ENCODE data around the gene TXLNA.

TXLNA gene

DNA sequence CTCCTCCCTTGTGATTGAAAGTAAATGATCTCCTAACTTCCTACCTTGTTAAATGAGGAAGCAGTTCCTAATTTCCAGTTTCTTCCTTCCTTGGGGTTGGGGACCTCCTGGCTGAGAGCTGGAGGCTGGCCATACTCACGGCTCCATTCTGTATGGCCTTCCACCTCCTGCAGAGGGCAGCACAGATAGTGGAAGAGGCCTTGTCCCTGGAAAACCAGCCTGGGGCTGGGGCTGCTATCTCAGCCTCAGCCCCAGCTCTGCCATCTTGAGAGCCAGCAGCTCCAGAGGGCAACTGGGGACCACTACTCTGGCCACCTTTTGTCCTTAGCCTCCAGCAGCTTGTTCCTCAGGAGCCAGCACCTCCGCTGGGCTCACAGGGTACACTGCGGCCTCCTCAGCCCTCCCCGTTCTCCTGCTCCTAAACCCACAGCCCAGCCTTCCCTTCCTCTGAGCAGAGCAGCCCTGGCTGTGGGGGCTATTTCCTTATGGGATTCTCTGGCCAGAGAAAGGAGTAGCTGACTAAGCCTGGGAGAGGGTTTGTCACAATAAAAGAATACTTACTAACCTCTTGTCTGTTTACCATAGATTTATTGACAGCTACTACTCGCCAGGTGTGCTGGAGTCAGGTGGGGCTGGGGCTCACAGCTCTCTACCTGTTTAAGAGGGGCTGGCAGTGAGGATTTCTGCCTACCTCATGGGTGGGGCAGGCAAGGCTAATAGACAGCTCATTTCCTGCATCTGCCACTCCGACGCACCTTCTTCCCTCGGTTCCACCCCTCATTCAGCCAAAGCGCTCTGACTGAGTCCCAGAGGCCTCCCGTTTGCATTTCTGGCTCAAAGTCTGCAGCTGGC lies 36.4 kb downstream of the TXLNA start:
- TF ChIP-seq, protein P1, sequence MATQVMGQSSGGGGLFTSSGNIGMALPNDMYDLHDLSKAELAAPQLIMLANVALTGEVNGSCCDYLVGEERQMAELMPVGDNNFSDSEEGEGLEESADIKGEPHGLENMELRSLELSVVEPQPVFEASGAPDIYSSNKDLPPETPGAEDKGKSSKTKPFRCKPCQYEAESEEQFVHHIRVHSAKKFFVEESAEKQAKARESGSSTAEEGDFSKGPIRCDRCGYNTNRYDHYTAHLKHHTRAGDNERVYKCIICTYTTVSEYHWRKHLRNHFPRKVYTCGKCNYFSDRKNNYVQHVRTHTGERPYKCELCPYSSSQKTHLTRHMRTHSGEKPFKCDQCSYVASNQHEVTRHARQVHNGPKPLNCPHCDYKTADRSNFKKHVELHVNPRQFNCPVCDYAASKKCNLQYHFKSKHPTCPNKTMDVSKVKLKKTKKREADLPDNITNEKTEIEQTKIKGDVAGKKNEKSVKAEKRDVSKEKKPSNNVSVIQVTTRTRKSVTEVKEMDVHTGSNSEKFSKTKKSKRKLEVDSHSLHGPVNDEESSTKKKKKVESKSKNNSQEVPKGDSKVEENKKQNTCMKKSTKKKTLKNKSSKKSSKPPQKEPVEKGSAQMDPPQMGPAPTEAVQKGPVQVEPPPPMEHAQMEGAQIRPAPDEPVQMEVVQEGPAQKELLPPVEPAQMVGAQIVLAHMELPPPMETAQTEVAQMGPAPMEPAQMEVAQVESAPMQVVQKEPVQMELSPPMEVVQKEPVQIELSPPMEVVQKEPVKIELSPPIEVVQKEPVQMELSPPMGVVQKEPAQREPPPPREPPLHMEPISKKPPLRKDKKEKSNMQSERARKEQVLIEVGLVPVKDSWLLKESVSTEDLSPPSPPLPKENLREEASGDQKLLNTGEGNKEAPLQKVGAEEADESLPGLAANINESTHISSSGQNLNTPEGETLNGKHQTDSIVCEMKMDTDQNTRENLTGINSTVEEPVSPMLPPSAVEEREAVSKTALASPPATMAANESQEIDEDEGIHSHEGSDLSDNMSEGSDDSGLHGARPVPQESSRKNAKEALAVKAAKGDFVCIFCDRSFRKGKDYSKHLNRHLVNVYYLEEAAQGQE (IDR thresholded peaks at IDR 0.05; ENCODE audit: insufficient read depth in 1 of 2, low read depth in 2 of 2, low read length in 2 of 2), result no peak
- TF ChIP-seq TAF1 (IDR thresholded peaks at IDR 0.05; ENCODE audit: borderline replicate concordance, insufficient read depth, low read length) (no peak), POLR2AphosphoS5 (IDR thresholded peaks at IDR 0.05; ENCODE audit: low read depth, low read length) (no peak), FOXP2 (optimal IDR thresholded peaks at IDR 0.05; ENCODE audit: borderline replicate concordance, extremely low read depth, extremely low read length, insufficient read depth) (no peak), SIN3A (IDR thresholded peaks at IDR 0.05; ENCODE audit: borderline replicate concordance, insufficient read depth, low read length) (no peak)

DNA sequence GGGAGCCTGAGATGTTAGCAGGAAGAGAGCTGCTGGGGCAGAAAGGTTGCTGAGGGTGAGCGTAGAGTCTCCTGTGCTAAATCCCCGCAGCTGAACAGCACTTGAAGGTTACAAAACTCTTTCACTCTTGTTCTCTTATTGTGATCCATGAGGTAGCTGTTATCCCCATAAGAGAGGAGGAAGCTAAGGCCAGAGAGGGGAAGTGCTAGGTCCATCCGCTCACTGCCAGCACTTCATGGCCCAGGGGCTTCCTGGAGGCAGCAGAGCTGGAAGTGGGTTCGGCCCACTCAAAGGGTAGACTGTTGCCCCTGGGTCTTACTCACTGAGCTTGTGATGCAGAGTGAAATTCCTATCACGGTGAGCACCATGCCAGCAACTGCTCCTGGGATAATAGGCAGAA lies 37.1 kb downstream of the TXLNA start:
- TF ChIP-seq POLR2AphosphoS5 (IDR thresholded peaks at IDR 0.05; ENCODE audit: low read depth, low read length) (no peak), TAF1 (IDR thresholded peaks at IDR 0.05; ENCODE audit: borderline replicate concordance, insufficient read depth, low read length) (no peak), FOXP2 (optimal IDR thresholded peaks at IDR 0.05; ENCODE audit: borderline replicate concordance, extremely low read depth, extremely low read length, insufficient read depth) (no peak), SIN3A (IDR thresholded peaks at IDR 0.05; ENCODE audit: borderline replicate concordance, insufficient read depth, low read length) (no peak)
- TF ChIP-seq, protein P1 (IDR thresholded peaks at IDR 0.05; ENCODE audit: insufficient read depth in 1 of 2, low read depth in 2 of 2, low read length in 2 of 2), result no peak

DNA sequence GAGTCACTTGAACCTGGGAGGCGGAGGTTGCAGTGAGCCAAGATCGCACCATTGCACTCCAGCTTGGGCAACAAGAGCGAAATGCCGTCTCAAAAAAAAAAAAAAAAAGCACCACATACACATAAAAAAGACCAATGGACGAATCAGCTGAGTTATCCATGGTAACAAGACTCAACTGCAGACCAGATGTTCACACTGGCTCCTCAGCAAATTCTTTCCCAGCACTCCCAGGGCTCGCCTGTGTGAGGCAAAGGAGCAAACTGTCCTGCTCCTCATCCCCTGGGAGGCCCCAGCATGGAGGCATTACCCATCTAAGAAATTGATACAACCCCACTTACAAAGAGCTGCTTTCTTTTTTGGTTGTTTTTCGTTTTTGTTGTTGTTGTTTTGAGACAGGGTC lies 39.5 kb downstream of the TXLNA start:
- TF ChIP-seq, protein P1 (IDR thresholded peaks at IDR 0.05; ENCODE audit: insufficient read depth in 1 of 2, low read depth in 2 of 2, low read length in 2 of 2), result no peak
- TF ChIP-seq FOXP2 (optimal IDR thresholded peaks at IDR 0.05; ENCODE audit: borderline replicate concordance, extremely low read depth, extremely low read length, insufficient read depth) (no peak), POLR2AphosphoS5 (IDR thresholded peaks at IDR 0.05; ENCODE audit: low read depth, low read length) (no peak), TAF1 (IDR thresholded peaks at IDR 0.05; ENCODE audit: borderline replicate concordance, insufficient read depth, low read length) (no peak), SIN3A (IDR thresholded peaks at IDR 0.05; ENCODE audit: borderline replicate concordance, insufficient read depth, low read length) (no peak)

DNA sequence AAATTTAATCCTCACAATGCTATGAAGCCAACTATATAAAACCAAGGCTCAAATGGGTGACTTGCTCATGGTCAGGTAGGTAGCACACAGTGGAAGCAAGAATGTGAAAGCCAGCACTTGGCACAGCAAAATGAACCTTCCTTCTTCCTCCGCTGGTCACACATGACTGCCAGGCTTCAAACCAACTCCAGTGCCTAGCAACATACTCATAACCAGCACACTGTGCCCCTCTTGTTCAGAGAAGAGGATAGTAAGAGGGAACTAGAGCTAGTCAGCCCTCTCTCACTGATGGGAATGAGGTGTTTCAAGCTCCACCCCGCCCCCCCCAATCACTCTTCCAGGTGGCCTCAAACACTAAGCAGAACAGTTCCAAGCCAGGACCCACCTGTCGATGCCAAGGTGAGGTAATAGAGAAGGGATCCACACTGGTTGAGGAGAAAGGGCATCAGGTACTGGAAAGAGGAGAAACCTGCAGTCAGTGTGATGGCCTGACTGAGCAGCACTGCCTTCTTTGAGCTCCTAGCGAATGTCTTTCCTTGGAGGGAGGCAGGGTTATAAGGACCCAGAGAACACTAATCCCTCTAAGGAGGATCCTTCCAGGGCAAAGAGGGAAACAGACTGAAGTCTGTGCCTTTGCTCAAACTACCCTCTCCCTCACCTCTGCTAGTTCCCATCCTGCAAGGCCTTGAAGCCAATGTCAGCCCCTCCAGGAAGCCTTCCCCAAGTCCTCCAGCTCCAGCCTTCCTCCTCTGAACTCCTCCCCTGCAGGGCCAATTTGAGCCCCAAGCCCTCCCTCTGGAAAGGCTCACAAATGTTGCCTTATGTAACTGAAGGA lies 41.5 kb downstream of the TXLNA start:
- TF ChIP-seq FOXP2 (optimal IDR thresholded peaks at IDR 0.05; ENCODE audit: borderline replicate concordance, extremely low read depth, extremely low read length, insufficient read depth) (no peak), POLR2AphosphoS5 (IDR thresholded peaks at IDR 0.05; ENCODE audit: low read depth, low read length) (no peak), TAF1 (IDR thresholded peaks at IDR 0.05; ENCODE audit: borderline replicate concordance, insufficient read depth, low read length) (no peak), SIN3A (IDR thresholded peaks at IDR 0.05; ENCODE audit: borderline replicate concordance, insufficient read depth, low read length) (no peak)
- TF ChIP-seq, protein P1 (IDR thresholded peaks at IDR 0.05; ENCODE audit: insufficient read depth in 1 of 2, low read depth in 2 of 2, low read length in 2 of 2), result no peak

Data from PFSK-1 (cell line).